HCEC 1CT (cell line): Measurements from ENCODE around the gene OPA1.

Source experiments
- DNase-seq: peaks from one replicate; pipeline ENCODE4 v3.0.0-alpha.2; 2017

Gene OPA1

GRCh38 chr3:193744048-193744821 is 151.2 kb downstream of the OPA1 start:
- no peak for DNase-seq

- DNase-seq = no peak
These were observed 152.0 kb downstream of the OPA1 start for GRCh38 chr3:193744822-193745684.

GRCh38 chr3:193746832-193747231 is 153.8 kb downstream of the OPA1 start:
- DNase-seq = no peak
